HepG2 (cell line): ENCODE results near the gene SECTM1. TPM values are rescaled to one million over a fixed set of nuclear protein-coding genes. Genes with fewer than 3 reads are reported as not detected.

Source experiments
- AHR ChIP-seq: IDR thresholded peaks from 2 replicates; pipeline ENCODE4 v1.6.1; 2018; ENCODE audit warnings: missing genetic modification reagents, missing compliant biosample characterization
- CC2D1A ChIP-seq: sonication (generic); formaldehyde crosslinking; IDR thresholded peaks from 2 replicates; pipeline ENCODE4 v1.8.1; 2023; ENCODE audit warnings: mild to moderate bottlenecking, missing genetic modification reagents
- CHCHD3 ChIP-seq: sonication (generic); formaldehyde crosslinking; IDR thresholded peaks from 2 replicates; pipeline ENCODE4 v1.8.0; 2022; ENCODE audit warnings: mild to moderate bottlenecking, missing genetic modification reagents, moderate library complexity
- FOXK2 ChIP-seq: fragments of 450-650 bp; IDR thresholded peaks from 2 replicates; pipeline ENCODE4 v1.6.1; 2016
- GPBP1L1 ChIP-seq: sonication (generic); formaldehyde crosslinking; IDR thresholded peaks from 2 replicates; pipeline ENCODE4 v1.5.0; 2020; ENCODE audit warnings: mild to moderate bottlenecking, missing genetic modification reagents
- HOXA9 ChIP-seq: sonication (generic); formaldehyde crosslinking; IDR thresholded peaks from 2 replicates; pipeline ENCODE4 v1.8.1; 2022; ENCODE audit warnings: missing genetic modification reagents, mild to moderate bottlenecking, moderate library complexity, borderline replicate concordance
- LCORL ChIP-seq, 2 experiments: fragments of 450-650 bp in 1 of 2; sonication (generic) in 1 of 2; formaldehyde crosslinking in 1 of 2; IDR thresholded peaks; 2 replicates each; pipeline versions ENCODE4 v1.5.0 to v1.6.1; 2017 to 2020; ENCODE audit warnings: antibody characterized with exemption in 1 of 2, missing genetic modification reagents in 1 of 2
- PHF8 ChIP-seq: sonication (generic); formaldehyde crosslinking; IDR thresholded peaks from 2 replicates; pipeline ENCODE4 v1.5.0; 2020; ENCODE audit warnings: missing genetic modification reagents
- POLR2AphosphoS2 ChIP-seq: IDR thresholded peaks from 2 replicates; pipeline ENCODE4 v1.6.1; 2011; ENCODE audit warnings: low read depth, low read length, improper control_type of control experiment
- PRDM10 ChIP-seq: sonication (generic); formaldehyde crosslinking; IDR thresholded peaks from 2 replicates; pipeline ENCODE4 v1.4.0; 2020; ENCODE audit warnings: low read depth, missing genetic modification reagents
- SIX1 ChIP-seq: sonication (generic); formaldehyde crosslinking; IDR thresholded peaks from 2 replicates; pipeline ENCODE4 v1.4.0; 2020; ENCODE audit warnings: missing genetic modification reagents, borderline replicate concordance
- SOX6 ChIP-seq, 2 experiments: fragments of 450-650 bp in 1 of 2; sonication (generic) in 1 of 2; formaldehyde crosslinking in 1 of 2; IDR thresholded peaks; 2 replicates each; pipeline versions ENCODE4 v1.4.0 to v1.6.1; 2017 to 2020; ENCODE audit warnings: antibody characterized with exemption in 1 of 2, mild to moderate bottlenecking in 1 of 2, missing genetic modification reagents in 1 of 2
- polyA plus RNA-seq, 8 experiments: library from polyadenylated mRNA; depleted of rRNA in 3 of 8; stranded (reverse) in 7 of 8; unstranded in 1 of 8; fragments of >200 nt; fragmentation: Illumina TruSeq in 4 of 8; extraction: Trizol in 4 of 8; gene quantifications; 2 replicates each; pipeline versions ENCODE4 v1.2.1 to v1.2.3, GENCODE V29; 2011 to 2016; ENCODE audit warnings: low read depth in 4 of 8, missing spikeins in 1 of 8, mixed read lengths in 1 of 8; ENCODE audit not compliant: insufficient read depth in 1 of 8
- total RNA-seq, 5 experiments: library from RNA; depleted of rRNA; stranded (reverse); fragments of >200 nt; fragmentation: Illumina TruSeq; extraction: Trizol; gene quantifications; 2 replicates each; pipeline ENCODE4 v1.2.3, GENCODE V29; 2016; ENCODE audit warnings: low read depth in 1 of 5
- TF ChIP-seq, protein P1 (sequence below): sonication (generic); formaldehyde crosslinking; IDR thresholded peaks from 2 replicates; pipeline ENCODE4 v1.4.0; 2020; ENCODE audit warnings: missing genetic modification reagents
- TF ChIP-seq, protein P2 (sequence below): sonication (generic); formaldehyde crosslinking; IDR thresholded peaks from 2 replicates; pipeline ENCODE4 v1.4.0; 2020; ENCODE audit warnings: missing genetic modification reagents

Gene SECTM1
- total and polyA plus RNA-seq, 2 of the 13 experiments (the other 11 are each of a cell fraction or from before 2014, with no cell fraction given): 3.5 to 5.3 TPM

DNA sequence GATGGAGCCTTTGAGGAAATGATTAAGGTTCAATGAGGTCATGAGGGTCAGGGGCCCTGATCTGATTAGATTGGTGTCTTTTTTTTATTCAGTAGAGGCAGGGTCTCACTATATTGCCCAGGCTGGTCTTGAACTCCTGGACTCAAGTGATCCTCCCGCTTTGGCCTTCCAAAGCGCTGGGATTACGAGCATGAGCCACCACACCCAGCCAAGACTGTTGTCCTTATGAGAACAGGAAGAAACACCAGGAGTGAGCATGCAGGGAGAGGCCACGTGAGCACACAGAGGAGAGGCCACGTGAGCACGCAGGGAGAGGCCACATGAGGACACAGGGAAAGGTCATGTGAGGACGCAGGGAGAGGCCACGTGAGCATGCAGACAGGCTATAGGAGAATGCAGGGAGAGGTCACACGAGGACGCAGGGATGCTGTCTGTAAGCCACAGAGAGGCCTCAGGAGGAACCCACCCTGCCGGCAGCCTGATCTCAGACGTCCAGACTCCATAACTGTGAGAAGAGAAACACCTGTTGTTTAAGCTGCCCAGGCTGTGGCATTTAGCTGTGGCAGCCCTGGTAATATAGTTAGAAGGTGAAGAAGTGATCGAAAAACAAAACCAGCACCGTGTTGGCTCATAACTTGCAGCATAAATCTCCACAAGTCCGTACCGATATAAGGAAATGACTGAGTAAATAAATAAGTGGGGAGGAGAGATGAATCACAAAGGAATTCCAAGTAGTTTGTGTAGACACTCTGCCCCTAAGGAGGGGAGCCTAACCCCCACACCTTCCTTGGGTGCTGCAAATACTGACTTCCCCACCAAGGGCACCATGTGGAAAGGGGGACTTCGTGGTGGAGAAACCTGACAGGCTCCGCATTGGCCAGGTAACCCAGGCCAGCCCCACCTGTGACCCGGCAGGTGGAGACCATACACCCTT lies 45.4 kb downstream of the SECTM1 start (continued):
- TF ChIP-seq SIX1 (CRISPR knock-in tag) (no peak), HOXA9 (peak; percentile 84; the same call in 1 of the 2 replicates), FOXK2 (peak; percentile 96), POLR2AphosphoS2 (peak; percentile 93; the same call in 1 of the 2 replicates), GPBP1L1 (CRISPR knock-in tag) (no peak), AHR (CRISPR knock-in tag) (peak; percentile 79; the same call in 1 of the 2 replicates), CC2D1A (CRISPR knock-in tag) (no peak; the same call in 1 of the 2 replicates), PHF8 (CRISPR knock-in tag) (no peak; the same call in 1 of the 2 replicates), PRDM10 (CRISPR knock-in tag) (peak; percentile 68; the same call in 1 of the 2 replicates), SOX6 (IDR thresholded peaks at IDR 0.05) (no peak), SOX6 (CRISPR knock-in tag; IDR thresholded peaks at IDR 0.05) (peak; percentile 98), CHCHD3 (peak; percentile 47; the same call in 1 of the 2 replicates), LCORL (IDR thresholded peaks at IDR 0.05) (no peak), LCORL (CRISPR knock-in tag; IDR thresholded peaks at IDR 0.05) (peak; percentile 97)
- TF ChIP-seq, protein P1, sequence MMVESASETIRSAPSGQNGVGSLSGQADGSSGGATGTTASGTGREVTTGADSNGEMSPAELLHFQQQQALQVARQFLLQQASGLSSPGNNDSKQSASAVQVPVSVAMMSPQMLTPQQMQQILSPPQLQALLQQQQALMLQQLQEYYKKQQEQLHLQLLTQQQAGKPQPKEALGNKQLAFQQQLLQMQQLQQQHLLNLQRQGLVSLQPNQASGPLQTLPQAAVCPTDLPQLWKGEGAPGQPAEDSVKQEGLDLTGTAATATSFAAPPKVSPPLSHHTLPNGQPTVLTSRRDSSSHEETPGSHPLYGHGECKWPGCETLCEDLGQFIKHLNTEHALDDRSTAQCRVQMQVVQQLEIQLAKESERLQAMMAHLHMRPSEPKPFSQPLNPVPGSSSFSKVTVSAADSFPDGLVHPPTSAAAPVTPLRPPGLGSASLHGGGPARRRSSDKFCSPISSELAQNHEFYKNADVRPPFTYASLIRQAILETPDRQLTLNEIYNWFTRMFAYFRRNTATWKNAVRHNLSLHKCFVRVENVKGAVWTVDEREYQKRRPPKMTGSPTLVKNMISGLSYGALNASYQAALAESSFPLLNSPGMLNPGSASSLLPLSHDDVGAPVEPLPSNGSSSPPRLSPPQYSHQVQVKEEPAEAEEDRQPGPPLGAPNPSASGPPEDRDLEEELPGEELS (CRISPR knock-in tag): peak; percentile 91
- TF ChIP-seq, protein P2, sequence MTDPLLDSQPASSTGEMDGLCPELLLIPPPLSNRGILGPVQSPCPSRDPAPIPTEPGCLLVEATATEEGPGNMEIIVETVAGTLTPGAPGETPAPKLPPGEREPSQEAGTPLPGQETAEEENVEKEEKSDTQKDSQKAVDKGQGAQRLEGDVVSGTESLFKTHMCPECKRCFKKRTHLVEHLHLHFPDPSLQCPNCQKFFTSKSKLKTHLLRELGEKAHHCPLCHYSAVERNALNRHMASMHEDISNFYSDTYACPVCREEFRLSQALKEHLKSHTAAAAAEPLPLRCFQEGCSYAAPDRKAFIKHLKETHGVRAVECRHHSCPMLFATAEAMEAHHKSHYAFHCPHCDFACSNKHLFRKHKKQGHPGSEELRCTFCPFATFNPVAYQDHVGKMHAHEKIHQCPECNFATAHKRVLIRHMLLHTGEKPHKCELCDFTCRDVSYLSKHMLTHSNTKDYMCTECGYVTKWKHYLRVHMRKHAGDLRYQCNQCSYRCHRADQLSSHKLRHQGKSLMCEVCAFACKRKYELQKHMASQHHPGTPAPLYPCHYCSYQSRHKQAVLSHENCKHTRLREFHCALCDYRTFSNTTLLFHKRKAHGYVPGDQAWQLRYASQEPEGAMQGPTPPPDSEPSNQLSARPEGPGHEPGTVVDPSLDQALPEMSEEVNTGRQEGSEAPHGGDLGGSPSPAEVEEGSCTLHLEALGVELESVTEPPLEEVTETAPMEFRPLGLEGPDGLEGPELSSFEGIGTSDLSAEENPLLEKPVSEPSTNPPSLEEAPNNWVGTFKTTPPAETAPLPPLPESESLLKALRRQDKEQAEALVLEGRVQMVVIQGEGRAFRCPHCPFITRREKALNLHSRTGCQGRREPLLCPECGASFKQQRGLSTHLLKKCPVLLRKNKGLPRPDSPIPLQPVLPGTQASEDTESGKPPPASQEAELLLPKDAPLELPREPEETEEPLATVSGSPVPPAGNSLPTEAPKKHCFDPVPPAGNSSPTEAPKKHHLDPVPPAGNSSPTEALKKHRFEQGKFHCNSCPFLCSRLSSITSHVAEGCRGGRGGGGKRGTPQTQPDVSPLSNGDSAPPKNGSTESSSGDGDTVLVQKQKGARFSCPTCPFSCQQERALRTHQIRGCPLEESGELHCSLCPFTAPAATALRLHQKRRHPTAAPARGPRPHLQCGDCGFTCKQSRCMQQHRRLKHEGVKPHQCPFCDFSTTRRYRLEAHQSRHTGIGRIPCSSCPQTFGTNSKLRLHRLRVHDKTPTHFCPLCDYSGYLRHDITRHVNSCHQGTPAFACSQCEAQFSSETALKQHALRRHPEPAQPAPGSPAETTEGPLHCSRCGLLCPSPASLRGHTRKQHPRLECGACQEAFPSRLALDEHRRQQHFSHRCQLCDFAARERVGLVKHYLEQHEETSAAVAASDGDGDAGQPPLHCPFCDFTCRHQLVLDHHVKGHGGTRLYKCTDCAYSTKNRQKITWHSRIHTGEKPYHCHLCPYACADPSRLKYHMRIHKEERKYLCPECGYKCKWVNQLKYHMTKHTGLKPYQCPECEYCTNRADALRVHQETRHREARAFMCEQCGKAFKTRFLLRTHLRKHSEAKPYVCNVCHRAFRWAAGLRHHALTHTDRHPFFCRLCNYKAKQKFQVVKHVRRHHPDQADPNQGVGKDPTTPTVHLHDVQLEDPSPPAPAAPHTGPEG (CRISPR knock-in tag): 0 out of 2 replicates have a peak, but pooled peaks have one; percentile 29
